HL-60/S4 treated with retinoic acid at 250 ng/mL for 4 days and 3 days (cell line): ENCODE measurements around the gene RHNO1.

ENCODE experiments used
- in situ Hi-C: fragments of 300-500 bp; cut with MboI; formaldehyde crosslinking; loops from 2 replicates; pipeline ENCODE4 v1.7.0; 2022; ENCODE audit warnings: low sequenced_read_pairs

The RHNO1 gene

GRCh38 chr12:2877047-2877952 lies at the start of gene RHNO1, which contains the start of gene FOXM1:
TSS of gene RHNO1 (plus strand) at chr12:2877223. CDS start at chr12:2885367, 8,144 bp downstream.
TSS of gene FOXM1 (minus strand) at chr12:2877174. CDS start at chr12:2874478, 2,696 bp downstream.
- in situ Hi-C loops = no loop called here

GRCh38 chr12:2829275-2829674 lies 47.7 kb upstream of the RHNO1 start:
- in situ Hi-C loops = no loop called here

- in situ Hi-C loops = no loop called here
Measured at GRCh38 chr12:2832550-2833127, 44.4 kb upstream of the RHNO1 start.

GRCh38 chr12:2833327-2833726 lies 43.7 kb upstream of the RHNO1 start:
- in situ Hi-C loops = no loop called here

GRCh38 chr12:2833810-2834209 lies 43.2 kb upstream of the RHNO1 start:
- in situ Hi-C loops = no loop called here

- in situ Hi-C loops = no loop called here
Measured at GRCh38 chr12:2834581-2835491, 42.2 kb upstream of the RHNO1 start, which contains the start of gene NRIP2. TSS of gene NRIP2 (minus strand) at chr12:2835035. CDS start at chr12:2834983, 52 bp downstream.

- in situ Hi-C loops = no loop called here
Measured at GRCh38 chr12:2835691-2836403, 41.2 kb upstream of the RHNO1 start.

GRCh38 chr12:2836574-2836973 lies 40.4 kb upstream of the RHNO1 start:
- in situ Hi-C loops = no loop called here

- in situ Hi-C loops = no loop called here
Measured at GRCh38 chr12:2841056-2841650, 35.9 kb upstream of the RHNO1 start.

GRCh38 chr12:2842948-2843347 lies 34.1 kb upstream of the RHNO1 start:
- in situ Hi-C loops = no loop called here

GRCh38 chr12:2844786-2845185 lies 32.2 kb upstream of the RHNO1 start:
- in situ Hi-C loops = no loop called here

GRCh38 chr12:2845280-2845679 lies 31.7 kb upstream of the RHNO1 start:
- in situ Hi-C loops = no loop called here

GRCh38 chr12:2851931-2852330 lies 25.1 kb upstream of the RHNO1 start:
- in situ Hi-C loops = no loop called here

GRCh38 chr12:2853626-2854025 lies 23.4 kb upstream of the RHNO1 start:
- in situ Hi-C loops = no loop called here

GRCh38 chr12:2854669-2855453 lies 22.2 kb upstream of the RHNO1 start:
- in situ Hi-C loops = no loop called here

- in situ Hi-C loops = no loop called here
Measured at GRCh38 chr12:2855546-2855945, 21.5 kb upstream of the RHNO1 start.

GRCh38 chr12:2856051-2856450 lies 21.0 kb upstream of the RHNO1 start:
- in situ Hi-C loops = no loop called here

- in situ Hi-C loops = no loop called here
Measured at GRCh38 chr12:2857021-2857431, 20.0 kb upstream of the RHNO1 start, which contains the start of gene TEX52. TSS of gene TEX52 (minus strand) at chr12:2857039. CDS start at chr12:2857026, 13 bp downstream.

- in situ Hi-C loops = no loop called here
Measured at GRCh38 chr12:2857576-2857975, 19.4 kb upstream of the RHNO1 start.
